Measurements from ENCODE around the gene ZNF627. TPM values are rescaled to one million over a fixed set of nuclear protein-coding genes. Genes with fewer than 3 reads are reported as not detected.

ZNF627 gene
- total RNA-seq: 14.7 and 16.5 TPM in 2 replicates

DNA sequence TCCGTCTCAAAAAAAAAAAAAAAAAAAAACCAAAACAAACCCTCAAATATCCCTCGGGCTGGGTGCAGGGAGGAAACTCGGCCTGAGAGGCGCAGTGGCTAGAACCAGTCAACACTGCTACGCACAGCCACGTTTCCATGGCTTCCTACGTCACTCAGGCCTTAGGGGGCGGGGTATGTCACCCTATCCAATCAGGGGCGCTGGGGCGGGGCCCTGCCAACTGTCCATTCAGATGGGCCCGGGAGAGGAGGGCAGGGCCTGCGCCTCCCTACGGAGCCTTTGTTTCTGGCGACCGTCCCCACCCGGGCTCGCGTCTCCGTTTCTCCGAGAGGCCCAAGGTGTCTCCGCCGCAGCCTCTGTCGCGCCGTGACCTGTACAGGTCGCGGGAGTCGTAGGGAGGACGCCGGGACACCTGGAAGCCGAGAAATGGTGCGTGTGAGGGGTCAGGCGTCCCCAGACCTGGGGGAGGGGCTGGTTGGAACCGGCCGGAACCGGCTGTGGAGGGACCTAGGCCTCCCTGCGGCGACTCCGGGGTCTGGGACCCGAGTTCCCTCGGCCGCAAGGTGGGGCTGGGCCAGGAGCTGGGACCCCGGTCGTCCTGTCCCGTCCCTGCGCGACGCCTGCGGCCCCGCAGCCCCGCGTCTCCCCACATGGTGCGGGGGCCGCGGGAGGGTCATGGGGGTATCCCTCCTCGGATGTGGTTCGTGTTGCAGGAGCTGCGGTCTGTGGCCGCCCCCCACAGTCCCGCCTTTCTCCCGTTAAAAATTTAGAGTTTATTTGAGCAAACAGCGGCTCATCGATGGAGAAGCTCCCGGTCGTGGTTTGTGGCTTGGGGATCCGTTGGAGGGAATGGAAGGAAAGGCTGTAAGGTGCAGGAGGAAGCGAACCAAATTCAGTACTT, at the start of gene ZNF627:
Gene ZNF627, plus strand, starts transcription at position 282 of the 901 bp plus-strand sequence. Its CDS starts 145 bp downstream, at position 427.

DNA sequence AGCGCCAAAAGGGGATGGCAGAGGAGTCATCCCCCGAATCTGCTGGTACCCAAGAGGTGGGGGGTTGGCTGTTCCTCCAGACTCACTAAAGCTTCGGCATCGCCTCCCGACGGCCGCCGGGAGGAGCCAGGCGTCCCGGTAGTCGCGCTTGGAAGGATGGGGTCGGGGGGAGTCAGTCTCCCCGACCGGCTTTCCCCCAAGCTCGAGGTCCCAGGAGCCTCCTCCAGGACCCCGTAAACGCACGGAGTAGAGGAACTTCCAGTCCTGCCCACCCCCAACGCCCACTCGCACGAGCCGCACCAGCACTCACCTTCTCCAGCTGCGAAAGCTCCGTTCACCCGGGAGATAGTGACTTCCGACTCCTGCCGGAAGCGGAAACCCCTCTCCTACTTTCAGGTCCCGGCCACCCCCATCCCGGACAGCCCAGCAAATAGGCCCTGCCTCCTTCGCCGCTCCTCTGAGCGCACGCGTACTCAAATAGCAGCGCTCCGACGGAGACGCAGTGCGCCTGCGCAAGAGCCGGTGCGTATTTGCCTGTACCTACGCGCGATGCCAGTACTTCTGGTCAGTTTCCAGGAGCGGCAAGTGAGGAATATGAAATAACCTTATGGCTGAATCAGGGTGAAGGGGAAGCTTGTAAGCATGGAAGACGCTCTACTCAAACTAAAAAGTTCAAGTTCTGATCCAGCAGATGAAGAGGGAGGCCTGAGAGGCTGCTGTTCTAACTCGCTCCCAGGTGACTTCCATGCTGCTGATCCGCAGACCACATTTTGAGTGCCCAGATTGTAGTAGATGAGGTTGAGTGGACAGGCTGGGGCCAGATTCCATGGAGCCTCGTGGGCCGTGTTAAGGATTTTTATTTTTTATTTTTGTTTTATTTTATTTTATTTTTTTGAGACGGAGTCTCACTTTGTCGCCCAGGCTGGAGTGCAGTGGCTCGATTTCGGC, 38.1 kb upstream of the ZNF627 start, which contains the start of gene ELOF1:
Gene ELOF1, minus strand, starts transcription at position 350 of the 948 bp plus-strand sequence. CDS start 4,883 bp downstream, outside the sequence.

DNA sequence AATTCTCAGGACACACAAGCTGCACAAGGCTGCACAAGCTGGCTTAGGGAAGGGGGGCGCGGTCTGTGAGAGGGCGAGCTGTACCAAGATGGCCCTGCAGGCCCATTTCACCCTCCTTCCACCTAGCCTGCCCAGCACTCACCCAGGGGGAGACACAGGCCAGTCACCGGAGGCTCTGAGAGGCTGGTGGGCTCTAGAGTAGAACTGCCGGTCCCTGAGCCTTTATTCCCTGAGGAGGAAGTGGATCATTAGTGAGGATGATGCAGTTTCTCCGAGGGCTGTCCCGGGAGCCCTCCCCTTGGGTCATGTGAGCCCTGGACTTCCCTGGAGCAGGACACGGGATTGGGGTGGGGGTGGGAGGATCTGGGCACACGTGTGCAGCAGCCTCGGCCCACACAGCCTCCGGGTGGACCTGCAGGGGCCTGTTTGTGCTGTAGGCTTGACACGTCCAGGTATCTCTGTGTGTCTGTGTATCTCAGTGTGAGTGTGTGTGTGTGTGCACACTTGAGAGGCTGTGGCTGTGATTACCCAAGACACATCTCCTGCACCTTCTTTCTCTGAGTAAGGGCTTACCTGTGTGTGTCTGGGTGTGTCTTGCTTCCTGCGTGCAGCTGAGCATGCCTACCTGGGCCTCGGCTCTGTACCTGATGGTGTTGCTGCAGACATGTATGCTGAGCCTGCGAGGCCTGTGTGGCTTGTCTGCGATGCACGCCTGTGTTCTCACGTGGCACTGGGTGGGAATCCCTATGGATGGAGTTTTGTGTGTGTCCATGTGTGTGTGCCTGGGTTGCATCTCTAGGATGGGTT, 19.6 kb upstream of the ZNF627 start, which contains the start of gene ACP5:
Gene ACP5, minus strand, starts transcription at position 195 of the 807 bp plus-strand sequence. CDS start 328 bp downstream, outside the sequence.

Other genes with a start within 250 kb of the ZNF627 start
- 23.4 and 46.5 TPM in 2 replicates for gene PLPPR2, start 242.1 kb upstream of the ZNF627 start, total RNA-seq
- gene SWSAP1, start 222.8 kb upstream of the ZNF627 start, total RNA-seq: 1.2 and 4.6 TPM in 2 replicates
- gene EPOR, start 213.2 kb upstream of the ZNF627 start, total RNA-seq: 6.9 and 15.4 TPM in 2 replicates
- gene RGL3, start 178.2 kb upstream of the ZNF627 start, total RNA-seq: under 0.01 and 1.2 TPM in 2 replicates
- 0.13 TPM in 1 of 2 replicates, not detected in the other for gene ODAD3, start 162.4 kb upstream of the ZNF627 start, total RNA-seq
- 263 and 309 TPM in 2 replicates for gene PRKCSH, start 161.8 kb upstream of the ZNF627 start, total RNA-seq
- gene ELAVL3, start 116.4 kb upstream of the ZNF627 start, total RNA-seq: 0.52 TPM in 1 of 2 replicates, not detected in the other
- 5.2 and 10.1 TPM in 2 replicates for gene ZNF653, start 91.6 kb upstream of the ZNF627 start, total RNA-seq
- gene ECSIT, start 68.3 kb upstream of the ZNF627 start, total RNA-seq: 45.4 and 46.0 TPM in 2 replicates
- gene CNN1, start 58.6 kb upstream of the ZNF627 start, total RNA-seq: 2.6 and 38.0 TPM in 2 replicates
- gene ELOF1, start 38.3 kb upstream of the ZNF627 start, total RNA-seq: 41.0 and 44.6 TPM in 2 replicates
- gene ACP5, start 19.8 kb upstream of the ZNF627 start, total RNA-seq: 1.9 TPM in 1 of 2 replicates, not detected in the other
- gene ZNF823, start 141.5 kb downstream of the ZNF627 start, total RNA-seq: 3.0 and 3.4 TPM in 2 replicates
- 2.1 and 2.5 TPM in 2 replicates for gene ZNF441, start 169.5 kb downstream of the ZNF627 start, total RNA-seq
- gene ZNF491, start 201.0 kb downstream of the ZNF627 start, total RNA-seq: 0.39 and 1.0 TPM in 2 replicates
- 2.3 and 6.9 TPM in 2 replicates for gene ZNF440, start 216.8 kb downstream of the ZNF627 start, total RNA-seq